Activated CD4-positive, alpha-beta memory T cell treated with anti-CD3 and anti-CD28 coated beads, Interleukin-2, amount 10 ng/mL, durations not matched to agents 7 days and 5 days (primary cell): Measurements from ENCODE around the gene EEFSEC. TPM values are rescaled to one million over a fixed set of nuclear protein-coding genes. Genes with fewer than 3 reads are reported as not detected.

Source experiments
- CTCF ChIA-PET: fragments of 350-600 bp; sonication (Branson Sonifier 250); formaldehyde crosslinking; loops from one replicate; lab custom pipeline; 2021; ENCODE audit warnings: antibody characterized with exemption, inconsistent platforms; lab: Charles Lee
- POLR2A ChIA-PET: fragments of 350-600 bp; sonication (Branson Sonifier 250); formaldehyde crosslinking; loops from one replicate; lab custom pipeline; 2021; ENCODE audit warnings: antibody characterized with exemption; lab: Charles Lee
- DNase-seq: peaks from one replicate; pipeline ENCODE4 v3.0.0-alpha.2; 2020
- H3K27ac Mint-ChIP-seq: one replicate; pipeline ENCODE4 v1.8.0; 2021; ENCODE audit warnings: mild to moderate bottlenecking, mixed read lengths
- H3K27me3 Mint-ChIP-seq: one replicate; pipeline ENCODE4 v1.8.0; 2021; ENCODE audit warnings: mixed read lengths
- H3K36me3 Mint-ChIP-seq: one replicate; pipeline ENCODE4 v1.8.0; 2021; ENCODE audit warnings: low read depth, mixed read lengths
- H3K4me1 Mint-ChIP-seq: one replicate; pipeline ENCODE4 v1.8.0; 2021; ENCODE audit warnings: mixed read lengths
- H3K4me3 Mint-ChIP-seq: one replicate; pipeline ENCODE4 v1.8.0; 2021; ENCODE audit warnings: mild to moderate bottlenecking, mixed read lengths
- H3K9me3 Mint-ChIP-seq: one replicate; pipeline ENCODE4 v1.8.0; 2021; ENCODE audit warnings: mixed read lengths
- total RNA-seq, 2 experiments: library from RNA; stranded (reverse); gene quantifications; one replicate each; pipeline ENCODE4 v1.2.3, GENCODE V29; 2021

The EEFSEC gene
- total RNA-seq, 2 experiments from 2014 or later = 14.5 to 15.0 TPM

- Mint-ChIP-seq H3K36me3 (peaks cover 13% of the 10 kb centered on the region), H3K9me3 (no peaks in the 10 kb centered on the region), H3K4me3 (no peak overlapping the region), H3K27ac (no peak overlapping the region), H3K27me3 (no peaks in the 10 kb centered on the region), H3K4me1 (peaks cover 11% of the 10 kb centered on the region)
- DNase-seq = no peak
- ChIA-PET CTCF (no interaction called here), POLR2A (no interaction called here)
Observed at GRCh38 chr3:128245460-128245859, 92.2 kb downstream of the EEFSEC start.

DNA sequence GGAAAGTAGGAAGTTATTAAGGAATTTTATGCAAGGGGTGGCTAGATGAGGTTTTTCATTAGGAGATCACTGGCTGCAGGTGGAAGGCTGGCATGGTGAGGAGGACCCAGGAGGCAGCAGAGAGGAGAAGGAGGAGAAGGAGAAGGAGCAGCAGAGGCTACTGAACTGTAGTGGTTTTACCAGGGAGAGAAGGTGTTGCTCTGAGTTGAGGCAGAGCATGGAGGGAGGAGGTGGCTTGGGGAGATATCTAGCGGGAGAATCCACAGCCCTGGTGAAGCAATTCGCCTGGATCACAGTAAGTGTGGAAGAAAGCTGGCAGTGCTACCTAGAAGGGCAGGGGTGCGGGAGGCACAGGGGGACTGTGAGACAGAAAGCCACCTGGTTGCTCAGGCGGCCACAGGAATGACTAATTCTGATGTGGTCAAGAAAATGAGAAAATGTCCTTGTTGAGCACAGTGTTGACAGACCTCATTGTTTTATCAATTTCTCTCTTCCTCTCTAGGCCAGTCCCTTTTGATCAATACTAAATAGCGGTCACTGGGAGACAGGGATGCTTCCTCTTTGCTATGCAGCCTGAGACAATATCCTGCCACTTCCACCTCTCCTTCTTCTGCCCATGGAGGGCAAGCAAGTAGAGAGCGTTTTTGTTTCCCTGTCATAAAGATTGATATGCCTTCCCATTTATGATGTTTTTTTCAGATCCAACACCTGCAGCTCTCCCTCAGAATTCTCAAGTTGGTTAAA is 94.6 kb downstream of the EEFSEC start:
- H3K4me1 Mint-ChIP-seq = peaks cover 8% of the 10 kb centered on the region
- H3K9me3 Mint-ChIP-seq = no peaks in the 10 kb centered on the region
- CTCF ChIA-PET = no interaction called here
- no peak overlapping the region for H3K27ac Mint-ChIP-seq
- no peak for DNase-seq
- peaks cover 21% of the 10 kb centered on the region for H3K36me3 Mint-ChIP-seq
- H3K27me3 Mint-ChIP-seq = no peaks in the 10 kb centered on the region
- H3K4me3 Mint-ChIP-seq = no peak overlapping the region
- POLR2A ChIA-PET = no interaction called here

GRCh38 chr3:128252083-128252482 is 98.8 kb downstream of the EEFSEC start:
- H3K27ac Mint-ChIP-seq = no peak overlapping the region
- CTCF ChIA-PET = no interaction called here

DNA sequence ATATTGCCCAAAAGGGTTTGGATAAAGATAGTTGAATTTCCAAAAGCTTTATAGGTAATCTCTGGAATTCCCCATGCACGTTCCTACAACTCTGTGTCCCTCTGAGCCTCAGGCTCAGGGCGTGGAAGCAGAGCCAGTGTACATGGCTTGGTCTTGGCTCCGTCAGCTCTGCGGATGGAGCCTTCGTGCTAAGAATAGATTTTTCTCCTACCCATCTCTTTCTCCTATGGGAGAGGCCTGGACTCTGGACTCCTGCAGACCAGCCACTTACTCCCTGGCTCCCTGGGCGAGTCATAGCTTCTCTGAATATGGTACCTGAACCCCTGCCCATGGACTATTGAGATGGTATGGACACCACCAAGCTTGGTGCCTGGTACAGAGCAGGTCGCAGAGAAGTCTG is 99.9 kb downstream of the EEFSEC start:
- no peaks in the 10 kb centered on the region for H3K27me3 Mint-ChIP-seq
- ChIA-PET POLR2A (interaction anchor here (1.3 to 1.4 kb wide), 2 partner anchors 11 to 27 kb away, joined by 3 read pairs; no protein-coding TSS in a partner anchor), CTCF (no interaction called here)
- no peak overlapping the region for H3K27ac Mint-ChIP-seq
- H3K9me3 Mint-ChIP-seq = no peaks in the 10 kb centered on the region
- DNase-seq = no peak
- no peak overlapping the region for H3K4me3 Mint-ChIP-seq
- H3K4me1 Mint-ChIP-seq = no peaks in the 10 kb centered on the region
- H3K36me3 Mint-ChIP-seq = peaks cover 24% of the 10 kb centered on the region

More at GRCh38 chr3:128252083-128252482, 98.8 kb downstream of the EEFSEC start:
- POLR2A ChIA-PET = interaction anchor here (1.4 kb wide), 1 partner anchor 10 kb away, joined by 3 read pairs; no protein-coding TSS in a partner anchor
- no peaks in the 10 kb centered on the region for H3K9me3 Mint-ChIP-seq
- no peak overlapping the region for H3K4me3 Mint-ChIP-seq
- H3K36me3 Mint-ChIP-seq = peaks cover 29% of the 10 kb centered on the region
- no peak for DNase-seq
- no peaks in the 10 kb centered on the region for H3K27me3 Mint-ChIP-seq
- no peaks in the 10 kb centered on the region for H3K4me1 Mint-ChIP-seq

DNA sequence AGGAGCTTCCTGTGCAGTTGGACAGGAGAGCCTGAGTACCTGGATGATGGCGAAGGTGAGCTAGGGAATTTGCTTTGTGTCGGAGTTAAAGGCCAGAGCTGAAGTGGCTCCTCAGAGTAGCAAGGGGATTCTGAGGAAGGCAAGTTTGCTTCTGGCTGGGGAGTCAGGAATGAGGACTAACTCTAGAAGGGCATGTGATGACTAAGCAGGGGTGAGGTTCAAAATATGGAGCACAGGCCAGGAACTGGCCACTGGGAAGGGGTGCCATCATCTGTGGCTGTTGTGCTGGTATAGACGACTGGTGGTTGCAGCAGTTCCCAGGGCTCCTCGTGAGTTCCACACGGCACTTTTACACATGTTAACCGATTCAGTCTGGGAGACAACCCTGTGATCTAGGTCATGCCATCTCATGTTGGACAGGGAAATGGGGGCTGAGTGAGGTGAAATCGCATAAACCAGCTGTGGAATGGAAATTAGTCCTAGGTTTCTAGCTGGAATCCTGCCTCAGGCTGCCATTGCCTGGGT is 100.8 kb downstream of the EEFSEC start:
- CTCF ChIA-PET = no interaction called here

GRCh38 chr3:128254967-128255366 is 101.7 kb downstream of the EEFSEC start:
- POLR2A ChIA-PET = no interaction called here
- CTCF ChIA-PET = no interaction called here
- H3K27ac Mint-ChIP-seq = no peak overlapping the region
- H3K9me3 Mint-ChIP-seq = peaks cover 6% of the 10 kb centered on the region
- no peaks in the 10 kb centered on the region for H3K4me1 Mint-ChIP-seq
- H3K36me3 Mint-ChIP-seq = peaks cover 26% of the 10 kb centered on the region
- DNase-seq = no peak
- no peaks in the 10 kb centered on the region for H3K27me3 Mint-ChIP-seq
- H3K4me3 Mint-ChIP-seq = no peak overlapping the region

More for the DNA sequence above, 100.8 kb downstream of the EEFSEC start:
- Mint-ChIP-seq H3K4me1 (no peaks in the 10 kb centered on the region), H3K36me3 (peaks cover 20% of the 10 kb centered on the region), H3K4me3 (no peak overlapping the region), H3K27ac (no peak overlapping the region), H3K9me3 (no peaks in the 10 kb centered on the region), H3K27me3 (no peaks in the 10 kb centered on the region)
- DNase-seq = no peak
- POLR2A ChIA-PET = no interaction called here

DNA sequence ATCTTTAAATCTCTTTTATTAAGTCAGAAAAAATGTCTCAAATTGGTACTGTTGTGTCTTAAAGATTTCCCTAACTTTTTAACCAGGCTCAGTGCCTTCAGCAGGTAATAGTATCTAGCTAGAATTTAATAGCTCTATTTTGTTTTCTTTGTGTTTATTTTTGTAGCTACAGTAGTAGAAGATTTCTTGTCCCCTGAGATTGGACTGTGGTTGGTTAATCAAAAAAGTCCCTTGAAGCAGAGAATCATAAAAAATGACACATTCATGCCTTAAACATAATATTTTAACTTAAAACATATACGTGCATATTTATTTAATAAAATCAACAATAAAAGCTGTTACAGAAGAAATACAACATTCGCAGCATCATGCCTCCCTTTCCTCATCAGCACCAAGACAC is 102.8 kb downstream of the EEFSEC start:
- ChIA-PET POLR2A (no interaction called here), CTCF (no interaction called here)
- Mint-ChIP-seq H3K27ac (no peak overlapping the region), H3K4me3 (no peak overlapping the region), H3K9me3 (peaks cover 10% of the 10 kb centered on the region), H3K36me3 (peaks cover 23% of the 10 kb centered on the region), H3K27me3 (no peaks in the 10 kb centered on the region), H3K4me1 (no peaks in the 10 kb centered on the region)
- no peak for DNase-seq

DNA sequence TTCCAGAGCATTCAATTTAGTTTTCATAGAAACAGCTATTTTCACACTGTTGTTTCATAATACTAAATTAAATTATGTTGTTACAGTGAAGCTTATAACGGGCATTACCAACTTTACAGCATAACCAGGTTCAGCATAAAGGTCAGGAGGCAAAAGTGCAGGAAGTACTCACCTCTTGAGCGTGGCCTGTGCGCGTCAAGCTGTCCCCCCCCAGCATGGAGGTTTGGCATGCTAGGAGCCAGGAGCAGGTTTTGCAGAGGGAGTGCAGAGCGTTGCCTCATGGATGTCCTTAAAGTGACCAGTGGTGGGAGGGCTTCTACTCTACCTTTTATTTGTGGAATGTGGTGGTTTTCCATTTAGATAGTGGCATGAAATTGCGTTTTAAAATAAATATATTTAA is 104.4 kb downstream of the EEFSEC start:
- ChIA-PET POLR2A (no interaction called here), CTCF (no interaction called here)
- Mint-ChIP-seq H3K4me1 (no peaks in the 10 kb centered on the region), H3K4me3 (no peak overlapping the region), H3K27ac (no peak overlapping the region), H3K27me3 (no peaks in the 10 kb centered on the region), H3K36me3 (peaks cover 27% of the 10 kb centered on the region), H3K9me3 (peaks cover 12% of the 10 kb centered on the region)
- no peak for DNase-seq

DNA sequence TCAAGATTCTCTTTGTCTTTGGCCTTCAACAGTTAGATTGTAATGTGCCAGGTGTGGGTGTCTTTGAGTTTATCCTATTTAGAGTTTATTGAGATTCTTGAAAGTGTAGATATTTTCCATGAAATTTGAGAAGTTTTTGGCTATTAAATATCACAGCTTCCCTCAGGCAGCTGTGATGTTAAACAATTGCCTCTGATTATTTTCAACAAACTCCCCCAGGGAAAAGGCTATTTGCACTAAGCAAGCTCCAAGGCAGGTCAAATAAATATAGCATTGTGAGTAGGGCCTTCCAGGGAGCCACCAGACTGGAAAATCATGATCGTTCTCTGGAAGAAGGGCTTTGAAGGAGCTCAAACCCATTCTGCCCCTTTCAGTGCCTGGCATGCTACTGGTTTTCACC is 107.0 kb downstream of the EEFSEC start:
- no peaks in the 10 kb centered on the region for H3K27me3 Mint-ChIP-seq
- no peak for DNase-seq
- ChIA-PET CTCF (no interaction called here), POLR2A (no interaction called here)
- H3K4me3 Mint-ChIP-seq = no peak overlapping the region
- peaks cover 19% of the 10 kb centered on the region for H3K36me3 Mint-ChIP-seq
- H3K9me3 Mint-ChIP-seq = peaks cover 12% of the 10 kb centered on the region
- H3K4me1 Mint-ChIP-seq = no peaks in the 10 kb centered on the region
- H3K27ac Mint-ChIP-seq = no peak overlapping the region

DNA sequence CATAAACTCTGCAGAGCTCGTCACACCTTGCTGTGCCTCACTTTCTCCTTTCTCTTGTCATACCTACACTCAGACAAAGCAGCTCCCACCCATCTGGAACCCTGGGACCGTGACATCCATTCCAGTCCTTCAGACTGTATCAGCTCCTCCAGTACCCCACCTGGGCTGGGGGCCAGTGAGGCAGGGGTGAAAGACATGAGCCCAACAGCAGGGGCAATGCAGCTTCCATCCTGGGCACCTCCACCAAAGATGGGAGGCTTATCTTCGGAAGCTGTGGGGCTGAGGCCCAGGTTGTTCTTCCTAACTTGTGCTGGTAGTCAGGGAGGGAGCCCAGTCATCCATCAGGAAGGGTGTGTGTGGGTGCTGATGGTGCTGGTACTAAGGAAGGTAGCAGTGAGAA is 109.2 kb downstream of the EEFSEC start:
- Mint-ChIP-seq H3K4me3 (no peak overlapping the region), H3K4me1 (no peaks in the 10 kb centered on the region), H3K27me3 (no peaks in the 10 kb centered on the region), H3K9me3 (peaks cover 12% of the 10 kb centered on the region), H3K27ac (no peak overlapping the region), H3K36me3 (peaks cover 19% of the 10 kb centered on the region)
- ChIA-PET CTCF (no interaction called here), POLR2A (no interaction called here)
- DNase-seq = no peak

GRCh38 chr3:128263118-128263517 is 109.8 kb downstream of the EEFSEC start:
- H3K9me3 Mint-ChIP-seq = peaks cover 12% of the 10 kb centered on the region
- CTCF ChIA-PET = no interaction called here
- POLR2A ChIA-PET = no interaction called here

DNA sequence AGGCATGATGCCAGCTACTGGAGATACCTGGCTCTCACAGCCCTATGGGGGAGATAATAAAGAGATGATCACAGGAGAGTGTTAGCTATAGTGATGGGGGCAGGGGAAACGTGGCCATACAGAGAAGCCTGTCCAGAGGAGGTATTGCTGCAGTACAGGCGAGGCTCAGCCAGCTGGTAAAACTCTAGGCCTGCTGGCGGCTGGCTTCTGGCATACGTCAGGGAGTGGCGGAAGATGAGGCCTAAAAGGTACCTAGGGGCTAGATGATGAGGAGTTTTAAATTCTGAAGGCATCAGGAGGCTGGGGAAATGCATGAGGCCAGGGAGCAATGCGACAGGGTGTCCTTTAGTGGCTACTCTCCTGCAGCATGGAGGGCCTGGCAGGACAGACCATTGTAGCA is 110.7 kb downstream of the EEFSEC start:
- Mint-ChIP-seq H3K4me3 (no peak overlapping the region), H3K4me1 (no peaks in the 10 kb centered on the region), H3K36me3 (peaks cover 19% of the 10 kb centered on the region), H3K27ac (no peak overlapping the region), H3K27me3 (no peaks in the 10 kb centered on the region), H3K9me3 (peaks cover 12% of the 10 kb centered on the region)
- no peak for DNase-seq
- ChIA-PET POLR2A (no interaction called here), CTCF (no interaction called here)

More at GRCh38 chr3:128263118-128263517, 109.8 kb downstream of the EEFSEC start:
- peaks cover 19% of the 10 kb centered on the region for H3K36me3 Mint-ChIP-seq
- H3K27ac Mint-ChIP-seq = no peak overlapping the region
- no peaks in the 10 kb centered on the region for H3K4me1 Mint-ChIP-seq
- no peak for DNase-seq
- no peaks in the 10 kb centered on the region for H3K27me3 Mint-ChIP-seq
- H3K4me3 Mint-ChIP-seq = no peak overlapping the region

DNA sequence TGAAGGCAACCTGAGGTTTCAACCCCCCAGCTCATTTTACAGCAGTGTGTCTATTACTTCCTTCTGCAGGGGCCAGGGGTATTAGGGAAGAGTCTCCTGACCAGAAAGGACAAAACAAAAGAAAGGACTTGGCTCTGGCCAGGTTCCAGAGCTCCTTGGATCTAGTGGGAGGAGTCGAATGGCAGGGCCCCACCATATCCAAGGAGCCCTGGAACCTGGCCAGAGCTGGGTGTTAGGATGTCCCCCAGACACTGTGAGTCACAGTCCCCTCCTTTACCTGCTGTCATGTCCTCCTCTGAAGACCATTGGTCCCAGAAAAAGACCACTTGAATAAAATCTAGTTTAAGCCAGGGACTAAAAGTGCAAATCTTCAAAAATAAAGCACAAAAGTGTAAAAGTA is 113.2 kb downstream of the EEFSEC start:
- no peak overlapping the region for H3K27ac Mint-ChIP-seq
- H3K4me3 Mint-ChIP-seq = no peak overlapping the region
- H3K4me1 Mint-ChIP-seq = no peaks in the 10 kb centered on the region
- ChIA-PET CTCF (no interaction called here), POLR2A (no interaction called here)
- peaks cover 4% of the 10 kb centered on the region for H3K36me3 Mint-ChIP-seq
- DNase-seq = no peak
- peaks cover 1% of the 10 kb centered on the region for H3K9me3 Mint-ChIP-seq
- no peaks in the 10 kb centered on the region for H3K27me3 Mint-ChIP-seq

- Mint-ChIP-seq H3K4me3 (no peak overlapping the region), H3K4me1 (no peaks in the 10 kb centered on the region), H3K27ac (no peak overlapping the region), H3K36me3 (no peaks in the 10 kb centered on the region), H3K27me3 (no peaks in the 10 kb centered on the region), H3K9me3 (no peaks in the 10 kb centered on the region)
- ChIA-PET POLR2A (no interaction called here), CTCF (no interaction called here)
- no peak for DNase-seq
Observed at GRCh38 chr3:128267541-128267940, 114.3 kb downstream of the EEFSEC start.
